ENCODE measurements around the gene PITPNC1.
"Not testable (repeated sequence)": the region's sequence is repeated elsewhere in the genome, so short reads cannot be mapped to it uniquely, and the experiment has no call there.

Gene PITPNC1

DNA sequence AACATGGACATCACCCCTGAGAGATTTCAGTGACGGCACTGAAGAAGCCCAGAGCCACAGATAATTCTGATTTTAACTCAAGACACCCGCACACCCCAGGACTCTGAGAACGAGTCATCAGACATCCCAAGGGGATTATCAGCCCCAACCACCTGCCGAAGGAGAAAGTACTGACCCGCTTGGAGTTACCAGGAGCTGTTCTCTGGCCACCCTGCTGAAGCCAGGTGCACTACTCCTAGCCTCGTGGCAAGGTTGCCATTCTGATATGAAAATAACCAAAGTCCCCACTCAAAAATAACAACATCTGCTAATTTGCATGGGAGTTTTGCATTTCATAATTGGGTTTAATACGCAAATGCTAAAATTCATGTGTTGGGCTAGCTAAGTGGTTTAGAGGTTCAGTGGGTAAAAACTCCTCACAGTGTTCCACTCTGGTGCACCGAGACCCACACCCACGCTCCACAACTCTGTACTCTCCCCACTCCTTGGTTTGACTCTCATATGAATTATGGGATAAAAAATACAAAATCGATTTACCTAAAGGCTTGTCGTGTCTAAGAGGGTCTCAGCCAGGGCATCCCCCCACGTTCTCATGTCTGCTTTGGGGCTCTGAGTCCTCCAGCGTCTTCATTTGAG is 197.7 kb downstream of the PITPNC1 start:
- H3K9me3 Mint-ChIP-seq = no peaks in the 10 kb centered on the region
- peak overlapping the region; percentile 22 for H3K27ac Mint-ChIP-seq
- peaks cover 7% of the 10 kb centered on the region for H3K36me3 Mint-ChIP-seq
- DNase-seq (ENCODE audit: low spot score in 2 of 2) (peak; percentile 24 to 34), ATAC-seq (ENCODE audit: low read depth) (peak; percentile 79)
- H3K4me3 Mint-ChIP-seq = peak overlapping the region; percentile 72
- H3K27me3 Mint-ChIP-seq = peaks cover 9% of the 10 kb centered on the region
- peaks cover 36% of the 10 kb centered on the region for H3K4me1 Mint-ChIP-seq

DNA sequence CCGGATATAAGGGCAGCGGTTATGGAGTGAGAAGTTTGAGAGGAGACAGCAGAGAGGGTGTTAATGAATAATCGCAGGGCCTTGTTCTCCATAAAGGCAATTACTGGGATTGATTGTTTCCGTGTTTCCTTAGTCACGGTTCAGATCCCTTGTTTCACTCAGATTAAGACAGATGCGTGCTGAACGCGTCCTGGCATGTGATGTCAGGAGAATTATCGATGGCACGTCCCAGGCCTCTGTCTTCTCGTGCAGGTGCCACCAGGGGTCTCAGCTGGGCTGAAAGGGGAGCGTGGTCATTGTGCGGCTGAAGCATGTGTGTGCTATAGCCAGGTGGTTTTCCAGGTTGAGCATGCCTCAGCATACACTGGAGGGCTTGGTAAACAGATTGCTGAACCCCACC is 198.2 kb downstream of the PITPNC1 start:
- Mint-ChIP-seq H3K27me3 (peaks cover 9% of the 10 kb centered on the region), H3K36me3 (peaks cover 7% of the 10 kb centered on the region), H3K4me3 (peak overlapping the region; percentile 72), H3K27ac (peak overlapping the region; percentile 22), H3K4me1 (peaks cover 34% of the 10 kb centered on the region), H3K9me3 (no peaks in the 10 kb centered on the region)
- ATAC-seq (ENCODE audit: low read depth) (peak; percentile 19), DNase-seq (ENCODE audit: low spot score in 2 of 2) (no peak)

GRCh38 chr17:67576471-67577115 is 199.5 kb downstream of the PITPNC1 start:
- no peak for DNase-seq (ENCODE audit: low spot score in 2 of 2)
- Mint-ChIP-seq H3K27me3 (peaks cover 9% of the 10 kb centered on the region), H3K9me3 (no peaks in the 10 kb centered on the region), H3K4me3 (no peak overlapping the region), H3K36me3 (peaks cover 7% of the 10 kb centered on the region), H3K27ac (no peak overlapping the region), H3K4me1 (peaks cover 30% of the 10 kb centered on the region)
- ATAC-seq (ENCODE audit: low read depth) = no peak

GRCh38 chr17:67577429-67578141 is 200.5 kb downstream of the PITPNC1 start:
- Mint-ChIP-seq H3K27me3 (peaks cover 6% of the 10 kb centered on the region), H3K9me3 (no peaks in the 10 kb centered on the region), H3K4me1 (peaks cover 28% of the 10 kb centered on the region), H3K4me3 (no peak overlapping the region), H3K27ac (no peak overlapping the region), H3K36me3 (peaks cover 9% of the 10 kb centered on the region)
- DNase-seq (ENCODE audit: low spot score in 2 of 2) (no peak), ATAC-seq (ENCODE audit: low read depth) (no peak)

- DNase-seq (ENCODE audit: low spot score in 2 of 2) (no peak), ATAC-seq (ENCODE audit: low read depth) (no peak)
- peak overlapping the region; percentile 10 for H3K27ac Mint-ChIP-seq
- peaks cover 2% of the 10 kb centered on the region for H3K27me3 Mint-ChIP-seq
- no peak overlapping the region for H3K4me3 Mint-ChIP-seq
- peaks cover 6% of the 10 kb centered on the region for H3K36me3 Mint-ChIP-seq
- H3K4me1 Mint-ChIP-seq = peaks cover 26% of the 10 kb centered on the region
- H3K9me3 Mint-ChIP-seq = no peaks in the 10 kb centered on the region
Observed at GRCh38 chr17:67578142-67578457, 201.0 kb downstream of the PITPNC1 start.

DNA sequence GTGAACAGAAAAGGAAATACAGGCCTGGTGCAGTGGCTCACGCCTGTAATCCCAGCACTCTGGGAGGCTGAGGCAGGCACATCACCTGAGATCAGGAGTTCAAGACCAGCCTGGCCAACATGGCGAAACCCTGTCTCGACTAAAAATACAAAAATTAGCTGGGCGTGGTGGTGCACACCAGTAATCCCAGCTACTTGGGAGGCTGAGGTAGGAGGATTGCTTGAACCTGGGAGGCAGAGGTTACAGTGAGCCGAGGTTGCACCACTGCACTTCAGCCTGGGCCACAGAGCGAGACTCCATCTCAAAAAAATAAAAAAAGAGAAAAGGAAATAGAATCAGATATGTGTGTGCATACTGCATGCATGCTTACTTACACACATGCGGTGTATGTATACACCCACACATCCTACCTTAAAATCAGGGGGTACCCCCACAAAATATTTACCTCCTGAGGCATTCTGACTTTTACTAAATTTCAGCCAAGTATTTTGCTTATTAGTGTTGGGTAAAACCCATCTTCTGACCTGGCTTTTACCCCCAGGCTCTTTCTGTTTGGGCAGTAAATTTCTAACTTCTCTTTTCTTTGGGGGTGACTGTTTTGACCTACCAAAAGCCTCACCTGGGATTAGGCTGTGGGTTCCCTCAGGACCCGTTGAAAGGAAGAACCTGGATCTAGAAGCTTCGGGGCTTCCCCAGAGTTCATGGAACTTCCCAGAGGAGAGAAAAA is 201.8 kb downstream of the PITPNC1 start:
- H3K4me3 Mint-ChIP-seq = peak overlapping the region; percentile 39
- H3K4me1 Mint-ChIP-seq = peaks cover 24% of the 10 kb centered on the region
- not testable (repeated sequence) for ATAC-seq (ENCODE audit: low read depth); H3K9me3 Mint-ChIP-seq; H3K36me3 Mint-ChIP-seq; DNase-seq (ENCODE audit: low spot score in 2 of 2); H3K27me3 Mint-ChIP-seq
- H3K27ac Mint-ChIP-seq = peak overlapping the region; percentile 10

GRCh38 chr17:67582673-67583081 is 205.6 kb downstream of the PITPNC1 start:
- Mint-ChIP-seq H3K4me3 (no peak overlapping the region), H3K4me1 (peaks cover 5% of the 10 kb centered on the region), H3K9me3 (peaks cover 4% of the 10 kb centered on the region), H3K36me3 (peaks cover 11% of the 10 kb centered on the region), H3K27ac (no peak overlapping the region), H3K27me3 (no peaks in the 10 kb centered on the region)
- DNase-seq (ENCODE audit: low spot score in 2 of 2) (no peak), ATAC-seq (ENCODE audit: low read depth) (no peak)

DNA sequence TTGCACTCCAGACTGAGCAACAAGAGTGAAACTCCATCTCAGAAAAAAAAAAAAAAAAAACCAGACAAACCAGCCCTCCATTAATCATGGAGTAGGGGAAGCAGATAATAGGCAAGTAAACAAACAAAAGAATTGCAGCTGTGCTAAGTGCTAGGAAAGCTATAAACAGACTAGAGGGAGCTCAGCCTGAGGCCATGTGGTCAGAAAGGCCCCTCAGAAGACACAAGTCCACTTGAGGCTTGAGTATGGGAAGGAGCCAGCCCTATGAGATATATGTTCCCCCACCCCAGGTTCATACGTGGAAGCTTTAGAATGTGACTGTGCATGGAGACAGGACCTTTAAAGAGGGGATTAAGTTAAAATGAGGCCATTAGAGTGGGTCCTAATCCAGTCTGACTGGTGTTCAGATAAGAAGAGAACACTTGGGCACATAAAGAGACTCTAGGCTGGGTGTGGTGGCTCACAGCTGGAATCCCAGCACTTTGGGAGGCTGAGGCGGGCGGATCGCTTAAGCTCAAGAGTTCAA is 208.1 kb downstream of the PITPNC1 start:
- no peaks in the 10 kb centered on the region for H3K4me1 Mint-ChIP-seq
- H3K36me3 Mint-ChIP-seq = peaks cover 11% of the 10 kb centered on the region
- DNase-seq (ENCODE audit: low spot score in 2 of 2) (no peak), ATAC-seq (ENCODE audit: low read depth) (no peak)
- H3K4me3 Mint-ChIP-seq = no peak overlapping the region
- H3K9me3 Mint-ChIP-seq = peaks cover 4% of the 10 kb centered on the region
- no peaks in the 10 kb centered on the region for H3K27me3 Mint-ChIP-seq
- no peak overlapping the region for H3K27ac Mint-ChIP-seq

DNA sequence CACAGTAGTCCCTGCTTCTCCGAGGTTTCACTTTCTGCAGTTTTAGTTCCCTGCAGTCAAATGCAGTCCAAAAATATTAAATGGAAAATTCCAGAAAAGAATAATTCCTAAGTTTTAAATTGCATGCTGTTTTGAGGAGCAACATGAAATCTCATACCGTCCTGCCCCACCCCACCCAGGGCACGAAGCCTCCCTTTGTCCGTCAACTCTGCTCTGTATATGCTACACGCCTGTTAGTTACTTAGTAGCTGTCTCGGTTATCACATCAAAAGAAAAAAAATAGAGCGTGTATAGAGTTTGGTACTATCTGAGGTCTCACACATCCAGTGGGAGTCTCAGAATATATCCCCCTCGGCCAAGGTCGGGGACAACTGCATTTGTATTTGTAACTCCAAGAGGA is 211.2 kb downstream of the PITPNC1 start:
- no peaks in the 10 kb centered on the region for H3K4me1 Mint-ChIP-seq
- no peak overlapping the region for H3K4me3 Mint-ChIP-seq
- ATAC-seq (ENCODE audit: low read depth) = no peak
- no peak overlapping the region for H3K27ac Mint-ChIP-seq
- no peaks in the 10 kb centered on the region for H3K27me3 Mint-ChIP-seq
- no peak for DNase-seq (ENCODE audit: low spot score in 2 of 2)
- H3K9me3 Mint-ChIP-seq = peaks cover 4% of the 10 kb centered on the region
- peaks cover 7% of the 10 kb centered on the region for H3K36me3 Mint-ChIP-seq

DNA sequence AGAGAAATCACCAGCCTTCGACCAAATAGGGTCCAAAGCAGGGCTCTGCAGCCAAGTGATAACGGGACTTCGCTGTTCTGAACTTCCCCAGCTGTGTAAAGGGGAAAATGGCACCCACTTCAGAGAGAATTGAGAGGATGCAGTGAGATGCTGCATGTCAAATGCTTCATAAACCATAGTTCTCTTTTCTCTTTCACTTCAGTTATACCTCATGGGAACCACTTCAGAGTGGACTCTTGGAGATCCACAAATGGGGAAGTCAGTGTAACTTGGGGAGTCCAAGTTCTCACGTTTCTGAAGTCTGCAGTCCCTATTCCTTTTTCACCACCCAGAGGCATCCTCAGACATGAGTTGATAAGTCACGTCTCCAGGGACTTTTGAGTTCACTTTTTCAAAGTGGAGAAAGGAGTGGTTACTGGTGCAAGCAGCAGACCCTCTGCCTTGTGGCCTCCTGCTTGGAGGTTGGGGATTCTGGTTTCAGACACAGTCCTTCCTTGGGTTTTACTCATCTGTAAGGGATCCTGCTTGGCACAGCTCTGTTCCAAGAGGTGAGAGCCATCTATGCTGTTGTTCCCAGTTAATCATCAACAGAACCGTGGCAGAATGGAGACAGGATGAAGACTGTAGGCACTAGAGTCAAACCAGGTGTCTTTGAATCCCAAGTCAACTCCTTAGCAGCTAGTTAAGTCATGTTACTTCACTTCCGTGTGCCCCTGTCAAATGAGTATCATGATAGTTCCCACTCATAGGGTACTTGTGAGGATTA is 217.2 kb downstream of the PITPNC1 start:
- Mint-ChIP-seq H3K27ac (no peak overlapping the region), H3K4me1 (peaks cover 3% of the 10 kb centered on the region), H3K36me3 (peaks cover 4% of the 10 kb centered on the region), H3K9me3 (peaks cover 2% of the 10 kb centered on the region), H3K4me3 (no peak overlapping the region), H3K27me3 (no peaks in the 10 kb centered on the region)
- ATAC-seq (ENCODE audit: low read depth) = peak; percentile 60
- DNase-seq (ENCODE audit: low spot score in 2 of 2) = no peak

DNA sequence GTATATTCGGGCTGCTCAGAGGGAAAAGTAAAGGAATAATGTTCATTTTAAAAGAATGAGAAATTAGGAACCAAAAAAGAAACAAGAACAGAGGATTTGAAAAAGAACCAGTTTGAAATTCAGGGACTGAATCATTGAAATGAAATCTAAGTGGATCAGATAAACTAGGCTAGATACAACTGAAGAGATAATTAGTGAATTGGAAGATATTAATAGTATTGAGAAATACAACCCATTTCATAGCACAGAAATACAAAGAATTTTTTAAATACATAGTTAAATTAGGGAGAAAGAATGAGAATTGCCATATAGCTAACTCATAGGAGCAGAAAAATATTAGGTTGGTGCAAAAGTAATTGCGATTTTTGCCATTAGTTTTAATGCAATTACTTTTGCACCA is 223.3 kb downstream of the PITPNC1 start:
- Mint-ChIP-seq H3K4me1 (no peaks in the 10 kb centered on the region), H3K27me3 (no peaks in the 10 kb centered on the region)
- ATAC-seq (ENCODE audit: low read depth) = no peak

GRCh38 chr17:67601897-67602296 is 224.8 kb downstream of the PITPNC1 start:
- ATAC-seq (ENCODE audit: low read depth) = no peak
- Mint-ChIP-seq H3K4me1 (no peaks in the 10 kb centered on the region), H3K36me3 (peaks cover 9% of the 10 kb centered on the region), H3K27ac (no peak overlapping the region), H3K9me3 (peaks cover 6% of the 10 kb centered on the region), H3K27me3 (no peaks in the 10 kb centered on the region), H3K4me3 (no peak overlapping the region)
- no peak for DNase-seq (ENCODE audit: low spot score in 2 of 2)

More for the DNA sequence above, 223.3 kb downstream of the PITPNC1 start:
- Mint-ChIP-seq H3K9me3 (peaks cover 6% of the 10 kb centered on the region), H3K27ac (no peak overlapping the region), H3K4me3 (no peak overlapping the region), H3K36me3 (peaks cover 9% of the 10 kb centered on the region)
- DNase-seq (ENCODE audit: low spot score in 2 of 2) = no peak

GRCh38 chr17:67602444-67602843 is 225.4 kb downstream of the PITPNC1 start:
- peaks cover 9% of the 10 kb centered on the region for H3K36me3 Mint-ChIP-seq

More at GRCh38 chr17:67602444-67602843, 225.4 kb downstream of the PITPNC1 start:
- H3K4me3 Mint-ChIP-seq = no peak overlapping the region
- H3K27ac Mint-ChIP-seq = no peak overlapping the region
- ATAC-seq (ENCODE audit: low read depth) (no peak), DNase-seq (ENCODE audit: low spot score in 2 of 2) (no peak)
- H3K9me3 Mint-ChIP-seq = peaks cover 6% of the 10 kb centered on the region
- no peaks in the 10 kb centered on the region for H3K4me1 Mint-ChIP-seq
- H3K27me3 Mint-ChIP-seq = no peaks in the 10 kb centered on the region
